LHCN-M2 (cell line): ENCODE measurements around the gene RILP. TPM values are rescaled to one million over a fixed set of nuclear protein-coding genes. Genes with fewer than 3 reads are reported as not detected.

Experiments
- DNase-seq: peaks from one replicate; pipeline ENCODE4 v3.0.0-alpha.2; 2012; ENCODE audit warnings: low read depth
- total RNA-seq: library from RNA; depleted of rRNA; stranded (reverse); fragments of >200 nt; gene quantifications from 2 replicates; pipeline ENCODE4 v1.2.3, GENCODE V29; 2014; rRNA removed

RILP gene
- total RNA-seq, 1 experiment from 2014 or later = 9.8 TPM

DNA sequence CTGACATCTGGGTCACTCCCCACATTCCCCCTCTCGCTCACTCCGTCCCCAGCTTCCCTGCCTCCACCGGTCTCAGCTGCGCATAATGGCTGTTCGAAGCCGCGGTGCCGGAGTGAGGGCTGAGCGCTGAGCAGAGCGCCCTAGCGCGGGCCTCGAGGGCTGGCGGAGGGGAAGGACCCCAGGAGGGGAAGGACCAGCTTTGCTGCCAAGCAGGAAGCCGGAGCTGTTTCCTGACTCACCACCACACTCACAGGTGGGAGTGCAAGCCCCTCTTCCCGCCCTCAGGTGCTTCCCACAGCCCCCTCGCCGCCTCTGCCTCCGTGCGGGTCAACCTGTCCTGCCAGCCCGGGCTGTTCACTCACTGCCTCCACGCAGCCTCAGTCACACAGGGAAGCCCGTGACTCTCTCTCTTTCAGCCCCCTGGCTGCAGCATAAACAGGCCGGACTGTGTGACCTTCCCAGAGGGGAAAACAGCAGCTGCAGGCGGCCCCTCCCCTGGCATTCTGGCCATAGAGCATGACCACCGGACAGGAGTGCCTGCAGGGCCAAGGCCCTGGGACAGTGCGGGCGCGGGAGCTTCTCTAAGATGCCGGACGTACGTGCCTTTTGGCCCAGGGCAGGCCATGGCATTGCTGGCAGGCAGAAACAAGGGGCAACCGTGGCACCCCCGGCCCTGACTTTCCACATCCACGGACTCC lies 44.7 kb downstream of the RILP start:
- no peak for DNase-seq

DNA sequence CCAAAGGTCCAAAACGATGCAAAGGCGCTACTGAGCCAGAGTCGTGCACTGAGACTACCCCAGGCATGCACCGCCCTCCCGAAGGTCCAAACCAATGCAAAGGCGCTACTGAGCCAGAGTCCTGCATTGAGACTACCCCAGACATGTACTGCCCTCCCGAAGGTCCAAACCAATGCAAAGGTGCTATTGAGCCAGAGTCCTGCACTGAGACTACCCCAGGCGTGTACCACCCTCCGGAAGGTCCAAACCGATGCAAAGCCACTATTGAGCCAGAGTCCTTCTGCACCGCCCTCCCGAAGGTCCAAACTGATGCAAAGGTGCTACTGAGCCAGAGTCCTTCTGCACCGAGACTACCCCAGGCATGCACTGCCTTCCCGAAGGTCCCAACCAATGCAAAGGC lies 48.1 kb downstream of the RILP start:
- no peak for DNase-seq

DNA sequence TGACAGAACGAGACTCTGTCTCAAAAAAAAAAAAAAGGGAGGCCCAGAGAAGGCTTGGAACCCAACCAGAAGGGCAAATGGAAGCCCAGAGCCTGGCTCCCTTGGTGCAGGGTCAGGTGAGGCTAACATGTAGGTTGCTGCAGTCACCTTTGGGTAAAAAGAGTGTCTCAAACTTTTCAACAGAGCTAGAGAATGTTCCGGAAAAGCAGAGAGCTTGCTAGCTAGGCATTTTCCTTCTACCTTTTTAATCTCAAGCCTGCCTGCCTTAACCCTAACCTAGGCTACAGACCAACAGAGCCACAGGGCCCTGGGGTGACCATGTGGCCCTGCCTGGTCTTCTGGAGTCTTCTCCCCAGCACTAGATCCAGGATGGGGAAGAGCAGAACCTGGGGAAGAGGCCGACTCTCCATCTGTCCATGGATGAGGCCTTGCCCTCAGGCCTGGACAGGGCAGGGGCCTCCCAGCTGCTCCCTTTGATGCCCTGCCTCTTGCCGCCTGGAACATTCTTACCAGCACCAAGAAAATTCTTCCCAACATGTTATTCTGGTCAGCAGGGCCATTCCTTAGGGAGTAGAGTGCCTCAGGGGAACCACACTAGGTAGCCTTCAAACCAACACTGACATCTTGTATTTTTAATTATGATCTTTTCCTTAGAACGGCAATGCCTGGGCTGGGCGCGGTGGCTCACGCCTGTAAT lies 51.1 kb downstream of the RILP start:
- no peak for DNase-seq

DNA sequence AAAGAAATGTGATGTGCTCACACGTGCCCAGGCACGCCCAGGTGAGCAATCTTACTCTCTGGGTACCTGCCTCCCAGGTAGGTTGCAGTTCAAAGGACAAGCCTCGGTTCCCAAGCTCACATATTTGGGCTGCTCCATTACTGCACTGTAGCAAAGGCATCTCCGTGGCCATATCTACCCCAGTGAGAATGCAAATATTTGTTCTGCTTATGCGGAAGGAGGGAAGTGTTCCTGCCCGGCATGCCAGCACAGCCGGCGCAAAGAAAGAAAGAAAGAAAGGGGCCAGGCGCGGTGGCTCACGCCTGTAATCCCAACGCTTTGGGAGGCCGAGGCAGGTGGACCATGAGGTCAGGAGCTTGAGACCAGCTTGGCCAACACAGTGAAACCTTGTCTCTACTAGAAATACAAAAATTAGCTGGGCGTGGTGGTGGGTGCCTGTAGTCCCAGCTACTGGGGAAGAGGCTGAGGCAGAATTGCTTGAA lies 51.8 kb downstream of the RILP start:
- DNase-seq = no peak

Other genes with a start within 250 kb of the RILP start
- 605 and 722 TPM in 2 replicates for gene YWHAE, start 249.6 kb downstream of the RILP start, total RNA-seq
- 82.8 and 86.6 TPM in 2 replicates for gene CRK, start 193.6 kb downstream of the RILP start, total RNA-seq
- 96.3 and 107 TPM in 2 replicates for gene MYO1C, start 157.2 kb downstream of the RILP start, total RNA-seq
- gene INPP5K, start 133.3 kb downstream of the RILP start, total RNA-seq = 27.3 and 30.1 TPM in 2 replicates
- 18.5 and 26.3 TPM in 2 replicates for gene PITPNA, start 87.1 kb downstream of the RILP start, total RNA-seq
- 1.9 and 3.7 TPM in 2 replicates for gene SLC43A2, start 21.0 kb downstream of the RILP start, total RNA-seq
- 0.11 TPM in 1 of 2 replicates, not detected in the other for gene SCARF1, start 4.1 kb downstream of the RILP start, total RNA-seq
- 82.9 and 108 TPM in 2 replicates for gene PRPF8, start 35.0 kb upstream of the RILP start, total RNA-seq
- 0.77 and 1.1 TPM in 2 replicates for gene TLCD2, start 60.5 kb upstream of the RILP start, total RNA-seq
- gene WDR81, start 74.8 kb upstream of the RILP start, total RNA-seq = 48.6 and 56.7 TPM in 2 replicates
- gene SERPINF2, start 93.0 kb upstream of the RILP start, total RNA-seq = 0.13 and 0.40 TPM in 2 replicates
- gene SERPINF1, start 112.2 kb upstream of the RILP start, total RNA-seq = 424 and 815 TPM in 2 replicates
- gene SMYD4, start 180.0 kb upstream of the RILP start, total RNA-seq = 10.6 and 13.3 TPM in 2 replicates
- gene RPA1, start 180.1 kb upstream of the RILP start, total RNA-seq = 19.3 and 28.1 TPM in 2 replicates